Caco-2 (cell line): ENCODE results near the gene MRPL12. TPM values are rescaled to one million over a fixed set of nuclear protein-coding genes. Genes with fewer than 3 reads are reported as not detected.

ENCODE experiments used
- BruUV-seq: library from RNA; stranded (reverse); fragments of 400-500 nt; replicated peaks from 2 replicates; lab custom pipeline; 2021; lab: Mats Ljungman, UMichigan
- CTCF ChIA-PET: fragments of 300-600 bp; sonication (Branson Sonifier 250); formaldehyde crosslinking; loops from one replicate; lab custom pipeline; 2022; ENCODE audit warnings: antibody characterized with exemption; lab: Charles Lee
- POLR2A ChIA-PET: fragments of 300-600 bp; sonication (Branson Sonifier 250); formaldehyde crosslinking; loops from one replicate; lab custom pipeline; 2022; ENCODE audit warnings: antibody characterized with exemption; lab: Charles Lee
- DNase-seq, 2 experiments: peaks; one replicate each; pipeline versions ENCODE4 v3.0.0 to v3.0.0-alpha.2; 2020 to 2022
- H3K27me3 ChIP-seq: replicated peaks from 2 replicates; pipeline ENCODE4 v1.6.0; 2011; ENCODE audit warnings: low read length; ENCODE audit not compliant: control insufficient read depth, insufficient read depth
- H3K36me3 ChIP-seq: 2 replicates; pipeline ENCODE4 v1.5.1; 2011; ENCODE audit warnings: low read length; ENCODE audit not compliant: control insufficient read depth, insufficient read depth
- H3K4me1 ChIP-seq: fragments of 250-450 bp; sonication (Bioruptor Pico); 2 replicates; pipeline ENCODE4 v1.5.1; 2020; ENCODE audit warnings: mild to moderate bottlenecking
- H3K4me3 ChIP-seq: 2 replicates; pipeline ENCODE4 v1.5.1; 2011; ENCODE audit warnings: low read depth, mild to moderate bottlenecking, control low read depth, low read length
- H3K9me3 ChIP-seq: fragments of 250-450 bp; sonication (Bioruptor Pico); 2 replicates; pipeline ENCODE4 v1.5.1; 2020; ENCODE audit warnings: mild to moderate bottlenecking, moderate library complexity
- H3K27ac Mint-ChIP-seq: one replicate; pipeline ENCODE4 v1.8.0; 2022; ENCODE audit warnings: mixed read lengths; ENCODE audit not compliant: unreplicated experiment
- H3K27me3 Mint-ChIP-seq: one replicate; pipeline ENCODE4 v1.8.0; 2022; ENCODE audit warnings: mixed read lengths; ENCODE audit not compliant: insufficient read depth, unreplicated experiment
- H3K36me3 Mint-ChIP-seq: one replicate; pipeline ENCODE4 v1.8.0; 2022; ENCODE audit warnings: mild to moderate bottlenecking, mixed read lengths; ENCODE audit not compliant: insufficient read depth, unreplicated experiment
- H3K4me1 Mint-ChIP-seq: one replicate; pipeline ENCODE4 v1.8.0; 2022; ENCODE audit warnings: low read depth, mixed read lengths; ENCODE audit not compliant: unreplicated experiment
- H3K4me3 Mint-ChIP-seq: one replicate; pipeline ENCODE4 v1.8.0; 2022; ENCODE audit warnings: mild to moderate bottlenecking, moderate library complexity, mixed read lengths; ENCODE audit not compliant: unreplicated experiment
- H3K9me3 Mint-ChIP-seq: one replicate; pipeline ENCODE4 v1.8.0; 2022; ENCODE audit warnings: mixed read lengths; ENCODE audit not compliant: unreplicated experiment
- intact Hi-C: fragments of 100-400 bp; cut with micrococcal nuclease; formaldehyde crosslinking; loops from one replicate; pipeline ENCODE4 v1.10.0; 2022; ENCODE audit not compliant: unreplicated experiment
- total RNA-seq: library from RNA; stranded (reverse); gene quantifications from 2 replicates; pipeline ENCODE4 v1.2.3, GENCODE V29; 2022
- TF ChIP-seq, protein P1 (sequence below), 2 experiments: fragments of 200-600 bp in 1 of 2; IDR thresholded peaks; 1 replicate in 1 of 2; 2 replicates in 1 of 2; pipeline versions ENCODE4 v1.5.1 to v1.8.0; 2011 to 2022; ENCODE audit warnings: antibody characterized with exemption in 1 of 2, control low read depth in 1 of 2, inconsistent platforms in 1 of 2, low read depth in 1 of 2, low read length in 1 of 2, mild to moderate bottlenecking in 1 of 2, moderate library complexity in 1 of 2; ENCODE audit not compliant: insufficient read depth in 1 of 2, severe bottlenecking in 1 of 2, unreplicated experiment in 1 of 2

Gene MRPL12
- total RNA-seq, 1 experiment from 2014 or later, result 164 TPM

DNA sequence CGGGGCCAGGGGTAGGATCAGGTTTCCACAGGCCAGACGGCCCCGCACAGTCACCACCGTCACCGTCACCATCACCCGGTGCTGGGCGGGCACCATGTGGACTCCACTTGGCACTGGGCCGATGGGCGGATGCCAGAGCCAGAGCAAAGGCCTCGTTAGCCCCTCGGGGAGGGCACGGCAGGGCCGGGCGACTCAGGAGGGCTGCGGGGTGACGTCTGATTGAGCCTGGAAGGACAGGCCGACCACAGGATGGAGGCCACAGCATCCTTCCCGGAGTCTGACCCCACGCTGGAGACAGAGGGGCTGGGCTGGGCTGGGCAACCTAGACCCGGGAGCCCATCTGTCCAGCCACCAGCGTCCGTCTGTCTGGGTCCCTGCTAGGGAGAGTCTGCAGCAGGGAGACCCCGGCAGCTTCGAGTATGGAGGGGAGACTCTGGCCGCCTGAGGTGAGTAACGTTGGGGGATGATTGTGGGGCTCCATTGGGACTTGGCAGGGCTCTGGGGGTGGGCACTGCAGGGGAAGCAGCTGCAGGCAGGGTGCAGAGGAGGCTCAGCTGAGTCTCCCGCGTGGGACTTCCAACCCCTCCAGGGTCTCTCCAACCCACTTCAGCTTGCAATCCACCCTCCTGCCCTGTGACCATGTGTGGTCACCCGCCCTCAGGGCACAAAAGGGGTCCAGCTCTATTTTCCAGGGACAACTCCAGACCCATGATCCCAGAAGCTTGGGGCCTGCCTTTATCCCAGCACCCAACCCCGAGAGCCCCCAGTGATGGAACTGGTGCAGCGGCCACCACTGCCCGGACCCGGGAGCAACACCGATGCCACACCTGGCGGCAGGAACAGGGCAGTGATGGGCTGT lies 31.5 kb downstream of the MRPL12 start:
- intact Hi-C loops, result no loop called here
- DNase-seq, result no peak
- no peaks in the 10 kb centered on the region for H3K36me3 ChIP-seq
- no peaks in the 10 kb centered on the region for H3K36me3 Mint-ChIP-seq
- no peak overlapping the region for H3K4me3 ChIP-seq
- no peak overlapping the region for H3K27ac Mint-ChIP-seq
- TF ChIP-seq, protein P1, sequence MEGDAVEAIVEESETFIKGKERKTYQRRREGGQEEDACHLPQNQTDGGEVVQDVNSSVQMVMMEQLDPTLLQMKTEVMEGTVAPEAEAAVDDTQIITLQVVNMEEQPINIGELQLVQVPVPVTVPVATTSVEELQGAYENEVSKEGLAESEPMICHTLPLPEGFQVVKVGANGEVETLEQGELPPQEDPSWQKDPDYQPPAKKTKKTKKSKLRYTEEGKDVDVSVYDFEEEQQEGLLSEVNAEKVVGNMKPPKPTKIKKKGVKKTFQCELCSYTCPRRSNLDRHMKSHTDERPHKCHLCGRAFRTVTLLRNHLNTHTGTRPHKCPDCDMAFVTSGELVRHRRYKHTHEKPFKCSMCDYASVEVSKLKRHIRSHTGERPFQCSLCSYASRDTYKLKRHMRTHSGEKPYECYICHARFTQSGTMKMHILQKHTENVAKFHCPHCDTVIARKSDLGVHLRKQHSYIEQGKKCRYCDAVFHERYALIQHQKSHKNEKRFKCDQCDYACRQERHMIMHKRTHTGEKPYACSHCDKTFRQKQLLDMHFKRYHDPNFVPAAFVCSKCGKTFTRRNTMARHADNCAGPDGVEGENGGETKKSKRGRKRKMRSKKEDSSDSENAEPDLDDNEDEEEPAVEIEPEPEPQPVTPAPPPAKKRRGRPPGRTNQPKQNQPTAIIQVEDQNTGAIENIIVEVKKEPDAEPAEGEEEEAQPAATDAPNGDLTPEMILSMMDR (IDR thresholded peaks at IDR 0.05; ENCODE audit: insufficient read depth in 1 of 2, low read depth in 1 of 2, low read length in 1 of 2, severe bottlenecking in 1 of 2, unreplicated experiment in 1 of 2), result no peak
- H3K4me1 Mint-ChIP-seq, result no peaks in the 10 kb centered on the region
- H3K9me3 Mint-ChIP-seq, result no peaks in the 10 kb centered on the region
- ChIA-PET POLR2A (interaction anchor here (0.6 kb wide), 1 partner anchor 126 kb away, joined by 3 read pairs; no protein-coding TSS in a partner anchor), CTCF (interaction anchor here (0.6 to 2.2 kb wide), 7 partner anchors 70 to 138 kb away, joined by 3 to 9 read pairs (median 5); partner anchors contain the start of gene MCRIP1)
- H3K4me1 ChIP-seq, result peaks cover 11% of the 10 kb centered on the region; the same call in 1 of the 2 replicates
- BruUV-seq, result no TSS peak
- H3K27me3 ChIP-seq, result no peaks in the 10 kb centered on the region
- no peak overlapping the region for H3K4me3 Mint-ChIP-seq
- H3K9me3 ChIP-seq, result no peaks in the 10 kb centered on the region
- no peaks in the 10 kb centered on the region for H3K27me3 Mint-ChIP-seq

DNA sequence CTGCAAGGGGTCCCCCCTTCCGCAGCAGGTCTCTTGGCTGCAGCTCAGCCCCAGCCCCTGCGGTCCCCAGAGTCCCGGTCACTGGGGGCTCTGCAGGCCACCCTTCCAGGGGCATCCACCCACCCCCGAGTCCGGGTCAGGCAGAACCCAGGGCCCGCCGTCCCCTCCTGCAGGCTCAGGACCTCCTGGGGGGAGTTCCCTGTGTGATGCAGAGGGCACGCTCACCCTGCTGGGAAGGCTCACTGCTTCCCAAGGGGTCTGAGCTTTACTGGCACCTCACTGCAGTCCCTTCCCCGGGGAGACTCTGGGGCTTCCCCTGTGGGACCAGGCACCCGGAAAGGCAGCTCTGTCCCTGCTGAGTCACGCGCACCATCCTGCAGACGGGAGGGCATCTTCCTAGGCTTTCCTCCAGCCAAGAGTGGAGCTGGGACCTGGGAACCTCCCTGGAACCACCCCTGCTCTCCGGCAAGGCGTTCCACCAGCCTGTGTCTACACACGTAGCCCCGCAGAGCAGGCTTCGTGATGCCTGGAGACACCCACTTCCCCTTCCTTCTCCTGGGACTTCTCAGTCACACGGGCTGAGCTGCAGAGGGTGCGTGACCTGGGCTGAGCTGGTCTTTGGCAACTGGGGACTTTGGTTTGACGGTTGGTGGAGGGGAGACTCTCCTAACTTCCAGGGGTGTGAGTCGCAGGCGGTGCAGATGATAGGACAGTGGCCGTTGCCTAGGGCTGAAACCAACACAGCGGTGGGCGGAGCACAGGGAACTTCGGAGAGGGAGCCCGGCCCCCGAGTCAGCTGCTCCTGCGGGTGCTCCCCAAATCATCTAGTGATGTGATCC lies 32.3 kb downstream of the MRPL12 start:
- Histone ChIP-seq H3K27me3 (no peaks in the 10 kb centered on the region), H3K9me3 (no peaks in the 10 kb centered on the region), H3K4me3 (peak overlapping the region; percentile 9), H3K4me1 (peaks cover 11% of the 10 kb centered on the region; the same call in 1 of the 2 replicates), H3K36me3 (no peaks in the 10 kb centered on the region)
- ChIA-PET POLR2A (interaction anchor here (0.6 kb wide), 1 partner anchor 126 kb away, joined by 3 read pairs; no protein-coding TSS in a partner anchor), CTCF (interaction anchor here (0.7 to 2.2 kb wide), 9 partner anchors 59 to 137 kb away, joined by 3 to 9 read pairs (median 4); partner anchors contain the start of gene MCRIP1)
- intact Hi-C loops, result no loop called here
- Mint-ChIP-seq H3K36me3 (no peaks in the 10 kb centered on the region), H3K4me3 (peak overlapping the region; percentile 69), H3K4me1 (no peaks in the 10 kb centered on the region), H3K27ac (no peak overlapping the region), H3K27me3 (no peaks in the 10 kb centered on the region), H3K9me3 (no peaks in the 10 kb centered on the region)
- BruUV-seq, result no TSS peak
- DNase-seq, result peak in 1 of 2 experiments; percentile 41
- TF ChIP-seq, protein P1 (IDR thresholded peaks at IDR 0.05; ENCODE audit: insufficient read depth in 1 of 2, low read depth in 1 of 2, low read length in 1 of 2, severe bottlenecking in 1 of 2, unreplicated experiment in 1 of 2), result no peak
